Left ventricle myocardium inferior (tissue), 1 donor: Measurements from ENCODE around the gene NUTM2B. TPM values are rescaled to one million over a fixed set of nuclear protein-coding genes. Genes with fewer than 3 reads are reported as not detected.
"Not testable (repeated sequence)": the region's sequence is repeated elsewhere in the genome, so short reads cannot be mapped to it uniquely, and the experiment has no call there.

ENCODE experiments used
- DNase-seq: peaks from one replicate; pipeline ENCODE4 v3.0.0-alpha.2; 2020
- H3K27ac ChIP-seq: fragments of 200-600 bp; replicated peaks from 2 replicates; pipeline ENCODE4 v1.8.0; 2021
- H3K27me3 ChIP-seq: fragments of 200-600 bp; 2 replicates; pipeline ENCODE4 v1.8.0; 2021; ENCODE audit warnings: low read depth
- H3K36me3 ChIP-seq: fragments of 200-600 bp; 2 replicates; pipeline ENCODE4 v1.8.0; 2021
- H3K4me1 ChIP-seq: fragments of 200-600 bp; 2 replicates; pipeline ENCODE4 v1.8.0; 2021
- H3K4me3 ChIP-seq: fragments of 200-600 bp; 2 replicates; pipeline ENCODE4 v1.8.0; 2021; ENCODE audit warnings: mild to moderate bottlenecking, moderate library complexity
- H3K9me3 ChIP-seq: fragments of 200-600 bp; replicated peaks from 2 replicates; pipeline ENCODE4 v1.8.0; 2021
- intact Hi-C: fragments of 100-400 bp; cut with micrococcal nuclease; formaldehyde crosslinking; loops from one replicate; pipeline ENCODE4 v1.11.0; 2022
- total RNA-seq: library from RNA; stranded (reverse); fragmentation: NEBNext Ultra II Directional; extraction: Animal tissue kit (Norgen Biotek cat#: 25700); gene quantifications from one replicate; pipeline ENCODE4 v1.2.1, GENCODE V29; 2021
- donor health status: DM: no; HTN: yes; CAD: no; lungs with severe emphysema.

NUTM2B gene
- total RNA-seq, 1 donor from 2014 or later, result 0.52 TPM

- intact Hi-C loops, H3K4me1 ChIP-seq, H3K9me3 ChIP-seq, H3K4me3 ChIP-seq, H3K27me3 ChIP-seq, DNase-seq, H3K27ac ChIP-seq, H3K36me3 ChIP-seq: not testable (repeated sequence)
Measured at GRCh38 chr10:79700381-79700944, 2.6 kb upstream of the NUTM2B start.

- H3K9me3 ChIP-seq, H3K27ac ChIP-seq, H3K27me3 ChIP-seq, intact Hi-C loops, H3K36me3 ChIP-seq, DNase-seq, H3K4me3 ChIP-seq, H3K4me1 ChIP-seq: not testable (repeated sequence)
Measured at GRCh38 chr10:79707017-79707416, 4.0 kb downstream of the NUTM2B start.

GRCh38 chr10:79714976-79715375 lies 11.9 kb downstream of the NUTM2B start:
- H3K9me3 ChIP-seq, H3K4me1 ChIP-seq, H3K27ac ChIP-seq, DNase-seq, H3K36me3 ChIP-seq, H3K27me3 ChIP-seq, intact Hi-C loops, H3K4me3 ChIP-seq: not testable (repeated sequence)

DNA sequence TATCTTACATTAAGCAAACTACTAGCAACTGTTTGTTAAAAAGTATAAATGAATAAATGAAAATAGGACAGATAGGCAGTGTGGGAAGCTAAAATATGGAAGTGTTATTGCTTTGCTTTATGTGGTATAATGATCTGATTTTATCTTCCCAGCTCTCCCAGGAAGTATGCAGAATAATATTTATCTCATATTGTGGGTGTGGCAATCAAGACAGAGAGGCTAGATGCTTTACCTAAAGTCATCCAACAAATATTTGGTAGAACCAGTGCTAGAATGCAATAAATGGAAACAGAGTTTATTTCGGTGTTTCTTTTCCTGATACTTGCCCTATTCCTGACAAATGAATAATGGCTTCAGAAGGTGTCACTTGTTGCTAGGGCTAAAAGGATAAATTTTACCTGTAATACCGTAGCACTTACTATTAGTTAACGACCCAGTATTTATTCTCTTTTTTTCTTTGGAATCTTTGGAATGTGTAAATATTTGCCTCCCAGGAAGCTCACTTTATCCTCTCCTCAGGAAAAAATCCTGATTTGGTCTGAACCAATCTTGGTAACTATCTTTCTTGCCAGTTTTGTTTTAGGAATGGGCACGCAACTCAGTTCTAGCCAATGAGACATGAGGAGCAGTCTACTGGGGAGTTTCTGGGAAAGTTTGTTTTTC lies 14.0 kb downstream of the NUTM2B start:
- intact Hi-C loops, H3K27ac ChIP-seq, H3K27me3 ChIP-seq, H3K9me3 ChIP-seq, H3K4me1 ChIP-seq, H3K36me3 ChIP-seq, H3K4me3 ChIP-seq, DNase-seq: not testable (repeated sequence)

GRCh38 chr10:79720000-79720399 lies 17.0 kb downstream of the NUTM2B start:
- intact Hi-C loops, H3K27me3 ChIP-seq, H3K27ac ChIP-seq, H3K4me1 ChIP-seq, H3K9me3 ChIP-seq, H3K36me3 ChIP-seq, DNase-seq, H3K4me3 ChIP-seq: not testable (repeated sequence)

- intact Hi-C loops, H3K27ac ChIP-seq, H3K36me3 ChIP-seq, H3K4me1 ChIP-seq, H3K4me3 ChIP-seq, H3K27me3 ChIP-seq, H3K9me3 ChIP-seq, DNase-seq: not testable (repeated sequence)
Measured at GRCh38 chr10:79726620-79727019, 23.6 kb downstream of the NUTM2B start.

DNA sequence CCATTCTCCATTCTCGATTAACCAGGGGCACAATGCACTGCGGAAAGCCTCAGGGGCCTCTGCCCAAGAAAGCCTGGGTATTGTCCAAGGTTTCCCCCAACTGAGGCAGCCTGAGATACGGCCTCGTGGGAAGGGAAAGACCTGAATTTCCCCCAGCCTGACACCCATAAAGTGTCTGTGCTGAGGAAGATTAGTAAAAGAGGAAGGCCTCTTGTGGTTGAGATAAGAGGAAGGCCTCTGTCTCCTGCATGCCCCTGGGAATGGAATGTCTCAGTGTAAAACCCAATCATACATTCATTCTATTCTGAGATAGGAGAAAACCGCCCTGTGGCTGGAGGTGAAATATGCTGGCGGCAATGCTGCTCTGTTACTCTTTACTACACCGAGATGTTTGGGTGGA lies 41.8 kb downstream of the NUTM2B start:
- H3K9me3 ChIP-seq, H3K36me3 ChIP-seq, H3K4me3 ChIP-seq, H3K27me3 ChIP-seq, H3K4me1 ChIP-seq, DNase-seq, H3K27ac ChIP-seq, intact Hi-C loops: not testable (repeated sequence)

GRCh38 chr10:79748510-79748909 lies 45.5 kb downstream of the NUTM2B start:
- DNase-seq, intact Hi-C loops: not testable (repeated sequence)

DNA sequence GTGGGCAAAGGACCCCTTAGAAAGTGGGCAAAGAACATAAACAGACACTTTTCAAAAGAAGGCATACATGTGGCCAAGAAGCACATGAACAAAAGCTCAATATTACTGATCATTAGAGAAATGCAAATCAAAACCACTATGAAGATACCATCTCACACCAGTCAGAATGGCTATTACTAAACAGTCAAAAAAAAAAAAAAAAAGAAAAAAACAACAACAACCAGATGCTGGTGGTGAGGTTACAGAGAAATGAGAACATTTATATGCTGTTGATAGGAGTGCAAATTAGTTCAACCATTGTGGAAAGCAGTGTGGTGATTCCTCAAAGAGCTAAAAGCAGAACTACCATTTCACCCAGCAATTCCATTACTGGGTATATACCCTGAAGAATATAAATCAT lies 50.6 kb downstream of the NUTM2B start:
- H3K27me3 ChIP-seq, DNase-seq, H3K4me3 ChIP-seq, H3K27ac ChIP-seq, intact Hi-C loops, H3K36me3 ChIP-seq, H3K9me3 ChIP-seq, H3K4me1 ChIP-seq: not testable (repeated sequence)

More at GRCh38 chr10:79748510-79748909, 45.5 kb downstream of the NUTM2B start:
- H3K4me3 ChIP-seq, H3K4me1 ChIP-seq, H3K27me3 ChIP-seq, H3K36me3 ChIP-seq, H3K9me3 ChIP-seq, H3K27ac ChIP-seq: not testable (repeated sequence)

GRCh38 chr10:79758297-79758993 lies 55.4 kb downstream of the NUTM2B start:
- H3K36me3 ChIP-seq, H3K4me3 ChIP-seq, H3K4me1 ChIP-seq, H3K27me3 ChIP-seq, H3K9me3 ChIP-seq, intact Hi-C loops, H3K27ac ChIP-seq, DNase-seq: not testable (repeated sequence)

Other genes with a start within 250 kb of the NUTM2B start
- 0.05 TPM for gene EIF5AL1, start 190.7 kb upstream of the NUTM2B start, total RNA-seq
- gene SFTPA2, start 142.8 kb upstream of the NUTM2B start, total RNA-seq, result not detected
- gene SFTPA1, start 92.3 kb upstream of the NUTM2B start, total RNA-seq, result not detected
- gene NUTM2E, start 123.5 kb downstream of the NUTM2B start, total RNA-seq, result not detected
- 0.49 TPM for gene SFTPD, start 245.9 kb downstream of the NUTM2B start, total RNA-seq